Measurements from ENCODE around the gene TRMT61A. TPM values are rescaled to one million over a fixed set of nuclear protein-coding genes. Genes with fewer than 3 reads are reported as not detected.

TRMT61A gene
- total and polyA plus RNA-seq, 9 of the 15 experiments (the other 6 are each of a cell fraction or from before 2014, with no cell fraction given) = 0.10 to 24.8 (median 5.1) TPM

DNA sequence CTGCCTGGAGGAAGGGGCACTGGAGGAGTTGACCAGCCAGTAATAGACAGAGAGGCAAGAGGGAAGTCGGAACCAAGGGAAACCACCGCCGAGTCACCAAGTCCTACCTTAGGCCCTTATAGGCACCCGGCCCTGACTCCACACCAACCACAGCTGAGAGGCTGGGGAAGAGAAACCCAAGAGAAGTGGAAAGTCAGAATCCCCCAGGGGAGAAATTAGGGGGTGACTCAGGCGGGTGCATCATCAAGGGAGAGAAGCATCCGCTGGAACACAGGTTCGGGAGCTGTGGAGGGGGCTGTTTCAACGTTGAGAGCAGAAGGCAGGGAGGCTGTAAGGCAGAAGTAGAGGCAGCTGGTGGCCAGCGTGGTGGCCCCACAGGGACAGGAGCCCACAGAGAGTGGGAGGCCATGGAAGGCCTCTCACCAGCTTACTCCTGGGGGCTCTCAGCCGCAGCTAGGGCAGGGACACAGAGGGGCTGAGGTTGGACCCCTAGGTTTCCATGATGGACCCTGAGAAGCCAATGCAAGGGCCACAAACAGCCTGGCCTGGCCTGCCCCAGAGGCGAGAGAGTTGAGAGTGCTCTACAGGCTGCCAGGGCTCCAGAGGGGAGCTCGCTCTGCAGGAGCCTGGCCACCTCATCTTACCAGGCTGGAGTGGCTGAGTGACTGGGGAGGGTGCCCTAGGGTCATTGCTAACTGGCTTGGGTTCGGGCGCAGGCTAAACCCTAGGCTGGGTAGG lies 1.4 kb upstream of the TRMT61A start:
- Histone ChIP-seq H3K79me2 (ENCODE audit: control insufficient read depth, insufficient read depth, low read length) (peaks cover 32% of the 10 kb centered on the region), H3K4me1 (replicated peaks in 1 of 2; ENCODE audit: control insufficient read depth in 2 of 2, insufficient read depth in 2 of 2, low read length in 2 of 2) (peaks cover 21 to 85% of the 10 kb centered on the region in 2 experiments; a peak in 4 of 5 replicates), H3K9me3 (replicated peaks; ENCODE audit: control insufficient read depth, insufficient read depth, low read depth, low read length) (no peaks in the 10 kb centered on the region), H3K4me3 (peak overlapping the region; percentile 92; the same call in 1 of the 2 replicates), H3K36me3 (ENCODE audit: control insufficient read depth, insufficient read depth, low read length) (peaks cover 19% of the 10 kb centered on the region; the same call in 2 of the 3 replicates), H3K27ac (ENCODE audit: extremely low read depth, low read depth, low read length) (0 out of 3 replicates have a peak overlapping the region, but pooled peaks have one; percentile 86), H3K4me2 (ENCODE audit: insufficient read depth, low read length) (peak overlapping the region; percentile 85), H2AFZ (ENCODE audit: low read depth, low read length) (no peak overlapping the region), H3K9ac (ENCODE audit: insufficient read depth in 1 of 2, low read depth in 2 of 2, low read length in 2 of 2) (peak overlapping the region; percentile 73 to 93; a peak in 3 of 4 replicates), H4K20me1 (replicated peaks; ENCODE audit: control insufficient read depth, insufficient read depth, low read length) (no peaks in the 10 kb centered on the region; the same call in 1 of the 2 replicates), H3K9me1 (ENCODE audit: control insufficient read depth, insufficient read depth, low read length) (peaks cover 6% of the 10 kb centered on the region), H3K27me3 (ENCODE audit: control insufficient read depth in 2 of 2, insufficient read depth in 2 of 2, low read length in 2 of 2) (no peaks in the 10 kb centered on the region)
- CTCF ChIA-PET (ENCODE audit: low intra/inter-chr PET ratio) = no interaction called here
- POLR2A ChIA-PET = interaction anchor here (0.7 to 1.5 kb wide), 8 partner anchors 9 to 925 kb away, joined by 3 to 9 read pairs (median 3); no protein-coding TSS in a partner anchor
- intact Hi-C loops (cut with micrococcal nuclease) (loop anchor here (10.0 kb wide), 1 partner anchor 133 kb away; no protein-coding TSS in a partner anchor), in situ Hi-C loops (cut with MboI) (no loop called here)
- no TSS peak for BruUV-seq (replicated peaks)
- TF ChIP-seq SRSF9 (IDR thresholded peaks at IDR 0.05; ENCODE audit: borderline replicate concordance, low read depth, low read length) = no peak
- TF ChIP-seq, protein P1, sequence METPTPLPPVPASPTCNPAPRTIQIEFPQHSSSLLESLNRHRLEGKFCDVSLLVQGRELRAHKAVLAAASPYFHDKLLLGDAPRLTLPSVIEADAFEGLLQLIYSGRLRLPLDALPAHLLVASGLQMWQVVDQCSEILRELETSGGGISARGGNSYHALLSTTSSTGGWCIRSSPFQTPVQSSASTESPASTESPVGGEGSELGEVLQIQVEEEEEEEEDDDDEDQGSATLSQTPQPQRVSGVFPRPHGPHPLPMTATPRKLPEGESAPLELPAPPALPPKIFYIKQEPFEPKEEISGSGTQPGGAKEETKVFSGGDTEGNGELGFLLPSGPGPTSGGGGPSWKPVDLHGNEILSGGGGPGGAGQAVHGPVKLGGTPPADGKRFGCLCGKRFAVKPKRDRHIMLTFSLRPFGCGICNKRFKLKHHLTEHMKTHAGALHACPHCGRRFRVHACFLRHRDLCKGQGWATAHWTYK (CRISPR knock-in tag; IDR thresholded peaks at IDR 0.05) = no peak
- TF ChIP-seq ZFP36 (IDR thresholded peaks at IDR 0.05; ENCODE audit: low read depth, low read length, partially characterized antibody) = peak; percentile 30
- TF ChIP-seq, protein P2, sequence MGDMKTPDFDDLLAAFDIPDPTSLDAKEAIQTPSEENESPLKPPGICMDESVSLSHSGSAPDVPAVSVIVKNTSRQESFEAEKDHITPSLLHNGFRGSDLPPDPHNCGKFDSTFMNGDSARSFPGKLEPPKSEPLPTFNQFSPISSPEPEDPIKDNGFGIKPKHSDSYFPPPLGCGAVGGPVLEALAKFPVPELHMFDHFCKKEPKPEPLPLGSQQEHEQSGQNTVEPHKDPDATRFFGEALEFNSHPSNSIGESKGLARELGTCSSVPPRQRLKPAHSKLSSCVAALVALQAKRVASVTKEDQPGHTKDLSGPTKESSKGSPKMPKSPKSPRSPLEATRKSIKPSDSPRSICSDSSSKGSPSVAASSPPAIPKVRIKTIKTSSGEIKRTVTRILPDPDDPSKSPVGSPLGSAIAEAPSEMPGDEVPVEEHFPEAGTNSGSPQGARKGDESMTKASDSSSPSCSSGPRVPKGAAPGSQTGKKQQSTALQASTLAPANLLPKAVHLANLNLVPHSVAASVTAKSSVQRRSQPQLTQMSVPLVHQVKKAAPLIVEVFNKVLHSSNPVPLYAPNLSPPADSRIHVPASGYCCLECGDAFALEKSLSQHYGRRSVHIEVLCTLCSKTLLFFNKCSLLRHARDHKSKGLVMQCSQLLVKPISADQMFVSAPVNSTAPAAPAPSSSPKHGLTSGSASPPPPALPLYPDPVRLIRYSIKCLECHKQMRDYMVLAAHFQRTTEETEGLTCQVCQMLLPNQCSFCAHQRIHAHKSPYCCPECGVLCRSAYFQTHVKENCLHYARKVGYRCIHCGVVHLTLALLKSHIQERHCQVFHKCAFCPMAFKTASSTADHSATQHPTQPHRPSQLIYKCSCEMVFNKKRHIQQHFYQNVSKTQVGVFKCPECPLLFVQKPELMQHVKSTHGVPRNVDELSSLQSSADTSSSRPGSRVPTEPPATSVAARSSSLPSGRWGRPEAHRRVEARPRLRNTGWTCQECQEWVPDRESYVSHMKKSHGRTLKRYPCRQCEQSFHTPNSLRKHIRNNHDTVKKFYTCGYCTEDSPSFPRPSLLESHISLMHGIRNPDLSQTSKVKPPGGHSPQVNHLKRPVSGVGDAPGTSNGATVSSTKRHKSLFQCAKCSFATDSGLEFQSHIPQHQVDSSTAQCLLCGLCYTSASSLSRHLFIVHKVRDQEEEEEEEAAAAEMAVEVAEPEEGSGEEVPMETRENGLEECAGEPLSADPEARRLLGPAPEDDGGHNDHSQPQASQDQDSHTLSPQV (IDR thresholded peaks at IDR 0.05) = 0 out of 2 replicates have a peak, but pooled peaks have one; percentile 18
- TF ChIP-seq MEF2D (tag; conservative IDR thresholded peaks at IDR 0.05; ENCODE audit: low read depth) = no peak
- no peak for TF ChIP-seq ZNF785 (CRISPR knock-in tag; IDR thresholded peaks at IDR 0.05)
- TF ChIP-seq POLR2G (IDR thresholded peaks at IDR 0.05; ENCODE audit: low read depth, low read length) = 0 out of 2 replicates have a peak, but pooled peaks have one; percentile 22
- FAIRE-seq (no peak), ATAC-seq (peak; percentile 14), DNase-seq (ENCODE audit: extremely low read depth in 1 of 4, low spot score in 3 of 4) (no peak)
- 63% methylated on average over 6 of the region's 14 CpGs for WGBS (ENCODE audit: insufficient coverage, low coverage, missing lambda C conversion rate)

Data from K562 (cell line).